Measurements from ENCODE around the gene NUDCD2.

DNA sequence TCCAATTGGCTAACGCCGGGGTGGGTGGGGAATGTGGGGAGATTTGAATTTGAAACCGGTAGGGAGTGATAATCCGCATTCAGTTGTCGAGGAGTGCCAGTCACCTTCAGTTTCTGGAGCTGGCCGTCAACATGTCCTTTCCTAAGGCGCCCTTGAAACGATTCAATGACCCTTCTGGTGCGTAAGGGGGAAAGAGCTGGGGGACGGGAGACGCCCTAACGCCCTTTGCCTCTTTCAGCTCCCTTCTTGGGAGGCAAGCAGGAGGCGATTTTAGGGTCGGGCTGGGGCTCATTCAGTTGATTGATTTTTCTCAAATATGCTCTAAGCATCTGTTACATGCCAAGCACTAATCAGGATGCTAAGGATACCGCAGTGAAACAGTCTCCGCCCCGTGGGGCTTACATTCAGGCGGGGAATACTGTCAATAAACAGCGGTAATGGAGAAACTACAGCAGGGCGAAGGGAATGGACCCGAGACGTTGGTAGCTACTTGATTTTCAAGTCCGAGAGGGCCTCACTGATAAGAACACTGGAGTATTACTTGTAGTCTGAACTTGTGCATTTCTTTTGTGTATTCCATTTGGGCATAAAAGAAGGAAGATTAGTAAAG lies 765 bp upstream of the NUDCD2 start, which contains the start of gene HMMR:
- TF ChIP-seq, protein P1, sequence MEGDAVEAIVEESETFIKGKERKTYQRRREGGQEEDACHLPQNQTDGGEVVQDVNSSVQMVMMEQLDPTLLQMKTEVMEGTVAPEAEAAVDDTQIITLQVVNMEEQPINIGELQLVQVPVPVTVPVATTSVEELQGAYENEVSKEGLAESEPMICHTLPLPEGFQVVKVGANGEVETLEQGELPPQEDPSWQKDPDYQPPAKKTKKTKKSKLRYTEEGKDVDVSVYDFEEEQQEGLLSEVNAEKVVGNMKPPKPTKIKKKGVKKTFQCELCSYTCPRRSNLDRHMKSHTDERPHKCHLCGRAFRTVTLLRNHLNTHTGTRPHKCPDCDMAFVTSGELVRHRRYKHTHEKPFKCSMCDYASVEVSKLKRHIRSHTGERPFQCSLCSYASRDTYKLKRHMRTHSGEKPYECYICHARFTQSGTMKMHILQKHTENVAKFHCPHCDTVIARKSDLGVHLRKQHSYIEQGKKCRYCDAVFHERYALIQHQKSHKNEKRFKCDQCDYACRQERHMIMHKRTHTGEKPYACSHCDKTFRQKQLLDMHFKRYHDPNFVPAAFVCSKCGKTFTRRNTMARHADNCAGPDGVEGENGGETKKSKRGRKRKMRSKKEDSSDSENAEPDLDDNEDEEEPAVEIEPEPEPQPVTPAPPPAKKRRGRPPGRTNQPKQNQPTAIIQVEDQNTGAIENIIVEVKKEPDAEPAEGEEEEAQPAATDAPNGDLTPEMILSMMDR (IDR thresholded peaks at IDR 0.05 in 2 of 3, conservative IDR thresholded peaks at IDR 0.05 in 1 of 3; ENCODE audit: borderline replicate concordance in 1 of 3, insufficient read depth in 1 of 3, low read depth in 2 of 3, low read length in 2 of 3): no peak
- TF ChIP-seq POLR2AphosphoS5 (IDR thresholded peaks at IDR 0.05; ENCODE audit: low read depth, low read length) (peak; percentile 85), EGR1 (IDR thresholded peaks at IDR 0.05; ENCODE audit: low read depth) (0 out of 2 replicates have a peak, but pooled peaks have one; percentile 9), EZH2phosphoT487 (IDR thresholded peaks at IDR 0.05; ENCODE audit: borderline replicate concordance) (no peak)
- TF ChIP-seq, protein P2, sequence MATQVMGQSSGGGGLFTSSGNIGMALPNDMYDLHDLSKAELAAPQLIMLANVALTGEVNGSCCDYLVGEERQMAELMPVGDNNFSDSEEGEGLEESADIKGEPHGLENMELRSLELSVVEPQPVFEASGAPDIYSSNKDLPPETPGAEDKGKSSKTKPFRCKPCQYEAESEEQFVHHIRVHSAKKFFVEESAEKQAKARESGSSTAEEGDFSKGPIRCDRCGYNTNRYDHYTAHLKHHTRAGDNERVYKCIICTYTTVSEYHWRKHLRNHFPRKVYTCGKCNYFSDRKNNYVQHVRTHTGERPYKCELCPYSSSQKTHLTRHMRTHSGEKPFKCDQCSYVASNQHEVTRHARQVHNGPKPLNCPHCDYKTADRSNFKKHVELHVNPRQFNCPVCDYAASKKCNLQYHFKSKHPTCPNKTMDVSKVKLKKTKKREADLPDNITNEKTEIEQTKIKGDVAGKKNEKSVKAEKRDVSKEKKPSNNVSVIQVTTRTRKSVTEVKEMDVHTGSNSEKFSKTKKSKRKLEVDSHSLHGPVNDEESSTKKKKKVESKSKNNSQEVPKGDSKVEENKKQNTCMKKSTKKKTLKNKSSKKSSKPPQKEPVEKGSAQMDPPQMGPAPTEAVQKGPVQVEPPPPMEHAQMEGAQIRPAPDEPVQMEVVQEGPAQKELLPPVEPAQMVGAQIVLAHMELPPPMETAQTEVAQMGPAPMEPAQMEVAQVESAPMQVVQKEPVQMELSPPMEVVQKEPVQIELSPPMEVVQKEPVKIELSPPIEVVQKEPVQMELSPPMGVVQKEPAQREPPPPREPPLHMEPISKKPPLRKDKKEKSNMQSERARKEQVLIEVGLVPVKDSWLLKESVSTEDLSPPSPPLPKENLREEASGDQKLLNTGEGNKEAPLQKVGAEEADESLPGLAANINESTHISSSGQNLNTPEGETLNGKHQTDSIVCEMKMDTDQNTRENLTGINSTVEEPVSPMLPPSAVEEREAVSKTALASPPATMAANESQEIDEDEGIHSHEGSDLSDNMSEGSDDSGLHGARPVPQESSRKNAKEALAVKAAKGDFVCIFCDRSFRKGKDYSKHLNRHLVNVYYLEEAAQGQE (IDR thresholded peaks at IDR 0.05; ENCODE audit: low read depth): no peak

Measured in HCT116 (cell line).